ENCODE data around the gene CST4. TPM values are rescaled to one million over a fixed set of nuclear protein-coding genes. Genes with fewer than 3 reads are reported as not detected.

The CST4 gene
- total RNA-seq, 1 experiment from 2014 or later, result not detected

DNA sequence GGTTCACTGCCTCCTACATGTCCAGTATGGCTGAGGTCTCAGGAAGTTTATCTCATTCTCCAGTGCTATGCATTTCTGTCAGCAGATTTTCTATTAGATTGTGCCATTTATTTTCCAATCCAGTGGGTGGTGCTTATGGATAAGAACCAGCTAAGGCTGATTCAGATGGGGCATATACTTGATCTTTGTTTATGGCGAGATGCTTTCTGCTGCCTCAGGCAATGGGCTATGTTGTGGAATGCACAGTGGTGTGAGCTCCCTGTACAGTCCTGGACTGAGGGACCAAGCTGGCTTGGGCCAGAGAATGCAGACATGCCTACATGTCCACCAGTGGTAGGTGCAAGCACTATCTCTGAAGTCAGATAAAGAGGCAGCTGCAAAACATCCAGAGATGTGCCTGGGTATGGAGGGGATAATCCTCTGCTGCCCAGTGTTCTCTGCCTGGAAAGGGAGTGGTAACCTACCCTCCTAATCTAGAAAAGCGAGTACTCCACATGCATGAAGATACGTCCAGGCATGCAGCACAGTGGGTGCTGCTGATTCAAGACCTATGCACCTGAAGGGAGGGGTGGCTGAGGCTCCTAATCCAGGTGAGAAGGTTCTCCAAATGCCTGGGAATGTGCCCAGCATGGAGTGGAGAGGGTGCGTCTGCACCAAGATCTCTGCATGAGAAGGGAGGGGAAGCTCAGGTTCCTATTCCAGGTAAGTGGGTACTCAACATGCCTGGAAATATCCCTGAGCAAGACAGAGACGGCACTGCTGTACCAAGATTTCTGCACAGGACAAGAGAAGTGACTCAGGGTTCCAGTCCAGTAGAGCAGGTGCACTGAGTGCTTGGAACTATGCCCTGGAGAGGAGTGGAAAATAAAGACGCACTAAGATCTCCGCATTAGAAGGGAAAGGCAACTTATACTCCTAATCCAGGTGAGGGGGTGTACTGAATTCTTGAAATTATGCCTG is 9.4 kb downstream of the CST4 start:
- DNase-seq (ENCODE audit: low spot score), result no peak
- peaks cover 10% of the 10 kb centered on the region for H3K9me3 Mint-ChIP-seq
- ChIA-PET POLR2A (no interaction called here), CTCF (interaction anchor here (1.0 kb wide), 1 partner anchor 11 kb away, joined by 4 read pairs; no protein-coding TSS in a partner anchor)
- H3K4me1 Mint-ChIP-seq, result no peaks in the 10 kb centered on the region
- no peak overlapping the region for H3K27ac Mint-ChIP-seq
- ATAC-seq, result no peak
- H3K36me3 Mint-ChIP-seq, result no peaks in the 10 kb centered on the region
- no peaks in the 10 kb centered on the region; the same call in none of the 2 replicates for H3K27me3 Mint-ChIP-seq (ENCODE audit: low read depth)
- no peak overlapping the region for H3K4me3 Mint-ChIP-seq
- no peak for TF ChIP-seq KAT7 (CRISPR knock-in tag; IDR thresholded peaks at IDR 0.05; ENCODE audit: borderline replicate concordance)
- no peak for TF ChIP-seq NFATC4 (CRISPR knock-in tag; IDR thresholded peaks at IDR 0.05)
- TF ChIP-seq, protein P1, sequence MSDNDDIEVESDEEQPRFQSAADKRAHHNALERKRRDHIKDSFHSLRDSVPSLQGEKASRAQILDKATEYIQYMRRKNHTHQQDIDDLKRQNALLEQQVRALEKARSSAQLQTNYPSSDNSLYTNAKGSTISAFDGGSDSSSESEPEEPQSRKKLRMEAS (CRISPR knock-in tag; IDR thresholded peaks at IDR 0.05), result no peak
- no peak for TF ChIP-seq CBFB (CRISPR knock-in tag; IDR thresholded peaks at IDR 0.05; ENCODE audit: low read depth)
- TF ChIP-seq, protein P2, sequence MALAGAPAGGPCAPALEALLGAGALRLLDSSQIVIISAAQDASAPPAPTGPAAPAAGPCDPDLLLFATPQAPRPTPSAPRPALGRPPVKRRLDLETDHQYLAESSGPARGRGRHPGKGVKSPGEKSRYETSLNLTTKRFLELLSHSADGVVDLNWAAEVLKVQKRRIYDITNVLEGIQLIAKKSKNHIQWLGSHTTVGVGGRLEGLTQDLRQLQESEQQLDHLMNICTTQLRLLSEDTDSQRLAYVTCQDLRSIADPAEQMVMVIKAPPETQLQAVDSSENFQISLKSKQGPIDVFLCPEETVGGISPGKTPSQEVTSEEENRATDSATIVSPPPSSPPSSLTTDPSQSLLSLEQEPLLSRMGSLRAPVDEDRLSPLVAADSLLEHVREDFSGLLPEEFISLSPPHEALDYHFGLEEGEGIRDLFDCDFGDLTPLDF (CRISPR knock-in tag; IDR thresholded peaks at IDR 0.05), result no peak
- TF ChIP-seq, protein P3, sequence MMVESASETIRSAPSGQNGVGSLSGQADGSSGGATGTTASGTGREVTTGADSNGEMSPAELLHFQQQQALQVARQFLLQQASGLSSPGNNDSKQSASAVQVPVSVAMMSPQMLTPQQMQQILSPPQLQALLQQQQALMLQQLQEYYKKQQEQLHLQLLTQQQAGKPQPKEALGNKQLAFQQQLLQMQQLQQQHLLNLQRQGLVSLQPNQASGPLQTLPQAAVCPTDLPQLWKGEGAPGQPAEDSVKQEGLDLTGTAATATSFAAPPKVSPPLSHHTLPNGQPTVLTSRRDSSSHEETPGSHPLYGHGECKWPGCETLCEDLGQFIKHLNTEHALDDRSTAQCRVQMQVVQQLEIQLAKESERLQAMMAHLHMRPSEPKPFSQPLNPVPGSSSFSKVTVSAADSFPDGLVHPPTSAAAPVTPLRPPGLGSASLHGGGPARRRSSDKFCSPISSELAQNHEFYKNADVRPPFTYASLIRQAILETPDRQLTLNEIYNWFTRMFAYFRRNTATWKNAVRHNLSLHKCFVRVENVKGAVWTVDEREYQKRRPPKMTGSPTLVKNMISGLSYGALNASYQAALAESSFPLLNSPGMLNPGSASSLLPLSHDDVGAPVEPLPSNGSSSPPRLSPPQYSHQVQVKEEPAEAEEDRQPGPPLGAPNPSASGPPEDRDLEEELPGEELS (CRISPR knock-in tag; IDR thresholded peaks at IDR 0.05), result no peak
- no peak for TF ChIP-seq FOXK1 (CRISPR knock-in tag; IDR thresholded peaks at IDR 0.05)
- TF ChIP-seq, protein P4, sequence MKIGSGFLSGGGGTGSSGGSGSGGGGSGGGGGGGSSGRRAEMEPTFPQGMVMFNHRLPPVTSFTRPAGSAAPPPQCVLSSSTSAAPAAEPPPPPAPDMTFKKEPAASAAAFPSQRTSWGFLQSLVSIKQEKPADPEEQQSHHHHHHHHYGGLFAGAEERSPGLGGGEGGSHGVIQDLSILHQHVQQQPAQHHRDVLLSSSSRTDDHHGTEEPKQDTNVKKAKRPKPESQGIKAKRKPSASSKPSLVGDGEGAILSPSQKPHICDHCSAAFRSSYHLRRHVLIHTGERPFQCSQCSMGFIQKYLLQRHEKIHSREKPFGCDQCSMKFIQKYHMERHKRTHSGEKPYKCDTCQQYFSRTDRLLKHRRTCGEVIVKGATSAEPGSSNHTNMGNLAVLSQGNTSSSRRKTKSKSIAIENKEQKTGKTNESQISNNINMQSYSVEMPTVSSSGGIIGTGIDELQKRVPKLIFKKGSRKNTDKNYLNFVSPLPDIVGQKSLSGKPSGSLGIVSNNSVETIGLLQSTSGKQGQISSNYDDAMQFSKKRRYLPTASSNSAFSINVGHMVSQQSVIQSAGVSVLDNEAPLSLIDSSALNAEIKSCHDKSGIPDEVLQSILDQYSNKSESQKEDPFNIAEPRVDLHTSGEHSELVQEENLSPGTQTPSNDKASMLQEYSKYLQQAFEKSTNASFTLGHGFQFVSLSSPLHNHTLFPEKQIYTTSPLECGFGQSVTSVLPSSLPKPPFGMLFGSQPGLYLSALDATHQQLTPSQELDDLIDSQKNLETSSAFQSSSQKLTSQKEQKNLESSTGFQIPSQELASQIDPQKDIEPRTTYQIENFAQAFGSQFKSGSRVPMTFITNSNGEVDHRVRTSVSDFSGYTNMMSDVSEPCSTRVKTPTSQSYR (CRISPR knock-in tag; IDR thresholded peaks at IDR 0.05), result no peak
- TF ChIP-seq, protein P5, sequence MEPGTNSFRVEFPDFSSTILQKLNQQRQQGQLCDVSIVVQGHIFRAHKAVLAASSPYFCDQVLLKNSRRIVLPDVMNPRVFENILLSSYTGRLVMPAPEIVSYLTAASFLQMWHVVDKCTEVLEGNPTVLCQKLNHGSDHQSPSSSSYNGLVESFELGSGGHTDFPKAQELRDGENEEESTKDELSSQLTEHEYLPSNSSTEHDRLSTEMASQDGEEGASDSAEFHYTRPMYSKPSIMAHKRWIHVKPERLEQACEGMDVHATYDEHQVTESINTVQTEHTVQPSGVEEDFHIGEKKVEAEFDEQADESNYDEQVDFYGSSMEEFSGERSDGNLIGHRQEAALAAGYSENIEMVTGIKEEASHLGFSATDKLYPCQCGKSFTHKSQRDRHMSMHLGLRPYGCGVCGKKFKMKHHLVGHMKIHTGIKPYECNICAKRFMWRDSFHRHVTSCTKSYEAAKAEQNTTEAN (CRISPR knock-in tag; IDR thresholded peaks at IDR 0.05), result no peak
- no peak for TF ChIP-seq GTF2I (CRISPR knock-in tag; conservative IDR thresholded peaks at IDR 0.05)
- TF ChIP-seq NR3C1 (CRISPR knock-in tag; conservative IDR thresholded peaks at IDR 0.05; ENCODE audit: low read depth), result no peak
- TF ChIP-seq, protein P6, sequence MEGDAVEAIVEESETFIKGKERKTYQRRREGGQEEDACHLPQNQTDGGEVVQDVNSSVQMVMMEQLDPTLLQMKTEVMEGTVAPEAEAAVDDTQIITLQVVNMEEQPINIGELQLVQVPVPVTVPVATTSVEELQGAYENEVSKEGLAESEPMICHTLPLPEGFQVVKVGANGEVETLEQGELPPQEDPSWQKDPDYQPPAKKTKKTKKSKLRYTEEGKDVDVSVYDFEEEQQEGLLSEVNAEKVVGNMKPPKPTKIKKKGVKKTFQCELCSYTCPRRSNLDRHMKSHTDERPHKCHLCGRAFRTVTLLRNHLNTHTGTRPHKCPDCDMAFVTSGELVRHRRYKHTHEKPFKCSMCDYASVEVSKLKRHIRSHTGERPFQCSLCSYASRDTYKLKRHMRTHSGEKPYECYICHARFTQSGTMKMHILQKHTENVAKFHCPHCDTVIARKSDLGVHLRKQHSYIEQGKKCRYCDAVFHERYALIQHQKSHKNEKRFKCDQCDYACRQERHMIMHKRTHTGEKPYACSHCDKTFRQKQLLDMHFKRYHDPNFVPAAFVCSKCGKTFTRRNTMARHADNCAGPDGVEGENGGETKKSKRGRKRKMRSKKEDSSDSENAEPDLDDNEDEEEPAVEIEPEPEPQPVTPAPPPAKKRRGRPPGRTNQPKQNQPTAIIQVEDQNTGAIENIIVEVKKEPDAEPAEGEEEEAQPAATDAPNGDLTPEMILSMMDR (IDR thresholded peaks at IDR 0.05), result no peak
- no peak for TF ChIP-seq NR2C2 (CRISPR knock-in tag; IDR thresholded peaks at IDR 0.05)
- no peak for TF ChIP-seq NFE2L1 (CRISPR knock-in tag; IDR thresholded peaks at IDR 0.05)
- TF ChIP-seq, protein P7, sequence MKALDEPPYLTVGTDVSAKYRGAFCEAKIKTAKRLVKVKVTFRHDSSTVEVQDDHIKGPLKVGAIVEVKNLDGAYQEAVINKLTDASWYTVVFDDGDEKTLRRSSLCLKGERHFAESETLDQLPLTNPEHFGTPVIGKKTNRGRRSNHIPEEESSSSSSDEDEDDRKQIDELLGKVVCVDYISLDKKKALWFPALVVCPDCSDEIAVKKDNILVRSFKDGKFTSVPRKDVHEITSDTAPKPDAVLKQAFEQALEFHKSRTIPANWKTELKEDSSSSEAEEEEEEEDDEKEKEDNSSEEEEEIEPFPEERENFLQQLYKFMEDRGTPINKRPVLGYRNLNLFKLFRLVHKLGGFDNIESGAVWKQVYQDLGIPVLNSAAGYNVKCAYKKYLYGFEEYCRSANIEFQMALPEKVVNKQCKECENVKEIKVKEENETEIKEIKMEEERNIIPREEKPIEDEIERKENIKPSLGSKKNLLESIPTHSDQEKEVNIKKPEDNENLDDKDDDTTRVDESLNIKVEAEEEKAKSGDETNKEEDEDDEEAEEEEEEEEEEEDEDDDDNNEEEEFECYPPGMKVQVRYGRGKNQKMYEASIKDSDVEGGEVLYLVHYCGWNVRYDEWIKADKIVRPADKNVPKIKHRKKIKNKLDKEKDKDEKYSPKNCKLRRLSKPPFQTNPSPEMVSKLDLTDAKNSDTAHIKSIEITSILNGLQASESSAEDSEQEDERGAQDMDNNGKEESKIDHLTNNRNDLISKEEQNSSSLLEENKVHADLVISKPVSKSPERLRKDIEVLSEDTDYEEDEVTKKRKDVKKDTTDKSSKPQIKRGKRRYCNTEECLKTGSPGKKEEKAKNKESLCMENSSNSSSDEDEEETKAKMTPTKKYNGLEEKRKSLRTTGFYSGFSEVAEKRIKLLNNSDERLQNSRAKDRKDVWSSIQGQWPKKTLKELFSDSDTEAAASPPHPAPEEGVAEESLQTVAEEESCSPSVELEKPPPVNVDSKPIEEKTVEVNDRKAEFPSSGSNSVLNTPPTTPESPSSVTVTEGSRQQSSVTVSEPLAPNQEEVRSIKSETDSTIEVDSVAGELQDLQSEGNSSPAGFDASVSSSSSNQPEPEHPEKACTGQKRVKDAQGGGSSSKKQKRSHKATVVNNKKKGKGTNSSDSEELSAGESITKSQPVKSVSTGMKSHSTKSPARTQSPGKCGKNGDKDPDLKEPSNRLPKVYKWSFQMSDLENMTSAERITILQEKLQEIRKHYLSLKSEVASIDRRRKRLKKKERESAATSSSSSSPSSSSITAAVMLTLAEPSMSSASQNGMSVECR (CRISPR knock-in tag; IDR thresholded peaks at IDR 0.05; ENCODE audit: borderline replicate concordance), result no peak
- TF ChIP-seq CREM (CRISPR knock-in tag; IDR thresholded peaks at IDR 0.05), result no peak
- TF ChIP-seq NR1H2 (CRISPR knock-in tag; IDR thresholded peaks at IDR 0.05), result no peak
- TF ChIP-seq, protein P8, sequence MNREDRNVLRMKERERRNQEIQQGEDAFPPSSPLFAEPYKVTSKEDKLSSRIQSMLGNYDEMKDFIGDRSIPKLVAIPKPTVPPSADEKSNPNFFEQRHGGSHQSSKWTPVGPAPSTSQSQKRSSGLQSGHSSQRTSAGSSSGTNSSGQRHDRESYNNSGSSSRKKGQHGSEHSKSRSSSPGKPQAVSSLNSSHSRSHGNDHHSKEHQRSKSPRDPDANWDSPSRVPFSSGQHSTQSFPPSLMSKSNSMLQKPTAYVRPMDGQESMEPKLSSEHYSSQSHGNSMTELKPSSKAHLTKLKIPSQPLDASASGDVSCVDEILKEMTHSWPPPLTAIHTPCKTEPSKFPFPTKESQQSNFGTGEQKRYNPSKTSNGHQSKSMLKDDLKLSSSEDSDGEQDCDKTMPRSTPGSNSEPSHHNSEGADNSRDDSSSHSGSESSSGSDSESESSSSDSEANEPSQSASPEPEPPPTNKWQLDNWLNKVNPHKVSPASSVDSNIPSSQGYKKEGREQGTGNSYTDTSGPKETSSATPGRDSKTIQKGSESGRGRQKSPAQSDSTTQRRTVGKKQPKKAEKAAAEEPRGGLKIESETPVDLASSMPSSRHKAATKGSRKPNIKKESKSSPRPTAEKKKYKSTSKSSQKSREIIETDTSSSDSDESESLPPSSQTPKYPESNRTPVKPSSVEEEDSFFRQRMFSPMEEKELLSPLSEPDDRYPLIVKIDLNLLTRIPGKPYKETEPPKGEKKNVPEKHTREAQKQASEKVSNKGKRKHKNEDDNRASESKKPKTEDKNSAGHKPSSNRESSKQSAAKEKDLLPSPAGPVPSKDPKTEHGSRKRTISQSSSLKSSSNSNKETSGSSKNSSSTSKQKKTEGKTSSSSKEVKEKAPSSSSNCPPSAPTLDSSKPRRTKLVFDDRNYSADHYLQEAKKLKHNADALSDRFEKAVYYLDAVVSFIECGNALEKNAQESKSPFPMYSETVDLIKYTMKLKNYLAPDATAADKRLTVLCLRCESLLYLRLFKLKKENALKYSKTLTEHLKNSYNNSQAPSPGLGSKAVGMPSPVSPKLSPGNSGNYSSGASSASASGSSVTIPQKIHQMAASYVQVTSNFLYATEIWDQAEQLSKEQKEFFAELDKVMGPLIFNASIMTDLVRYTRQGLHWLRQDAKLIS (CRISPR knock-in tag; IDR thresholded peaks at IDR 0.05; ENCODE audit: borderline replicate concordance), result no peak

Data from WTC11 (cell line).